ENCODE results near the gene HNRNPL.
A peak's percentile ranks its signal among the peaks of the same experiment; 100 is the strongest.
"Not testable (repeated sequence)": the region's sequence is repeated elsewhere in the genome, so short reads cannot be mapped to it uniquely, and the experiment has no call there.

HNRNPL gene

DNA sequence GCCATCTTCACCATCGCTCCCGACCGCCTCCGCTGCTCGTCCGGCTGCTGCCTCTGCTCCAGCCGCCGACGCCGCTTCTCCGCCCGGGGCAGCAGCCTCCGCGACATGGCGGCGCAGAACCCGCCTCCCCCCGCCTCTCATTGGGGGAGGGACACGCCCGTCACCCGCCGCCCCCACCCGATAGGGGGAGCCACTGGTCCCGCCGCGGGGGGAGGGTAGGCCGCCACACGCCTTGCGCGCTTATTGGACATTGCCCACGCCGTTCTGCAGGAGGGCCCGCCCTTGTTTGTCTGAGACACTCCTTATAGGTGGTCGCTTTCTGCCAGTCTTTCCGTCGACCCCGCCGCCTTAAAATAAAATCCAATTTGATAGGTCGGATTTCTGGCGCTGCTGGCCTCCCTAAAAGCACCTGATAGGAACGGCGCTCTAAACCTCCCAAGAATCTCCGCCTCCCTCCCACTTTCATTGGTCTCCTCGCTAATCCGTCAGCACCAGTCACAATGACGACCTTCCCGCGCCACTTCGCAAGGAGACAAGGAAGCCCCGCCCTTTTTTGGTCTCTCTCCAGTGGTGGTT lies at the start of gene HNRNPL:
Gene HNRNPL, minus strand, starts transcription at position 127 of the 576 bp plus-strand sequence. Its CDS starts 20 bp downstream, at position 107.
- DNase-seq, result peak; percentile 99

DNA sequence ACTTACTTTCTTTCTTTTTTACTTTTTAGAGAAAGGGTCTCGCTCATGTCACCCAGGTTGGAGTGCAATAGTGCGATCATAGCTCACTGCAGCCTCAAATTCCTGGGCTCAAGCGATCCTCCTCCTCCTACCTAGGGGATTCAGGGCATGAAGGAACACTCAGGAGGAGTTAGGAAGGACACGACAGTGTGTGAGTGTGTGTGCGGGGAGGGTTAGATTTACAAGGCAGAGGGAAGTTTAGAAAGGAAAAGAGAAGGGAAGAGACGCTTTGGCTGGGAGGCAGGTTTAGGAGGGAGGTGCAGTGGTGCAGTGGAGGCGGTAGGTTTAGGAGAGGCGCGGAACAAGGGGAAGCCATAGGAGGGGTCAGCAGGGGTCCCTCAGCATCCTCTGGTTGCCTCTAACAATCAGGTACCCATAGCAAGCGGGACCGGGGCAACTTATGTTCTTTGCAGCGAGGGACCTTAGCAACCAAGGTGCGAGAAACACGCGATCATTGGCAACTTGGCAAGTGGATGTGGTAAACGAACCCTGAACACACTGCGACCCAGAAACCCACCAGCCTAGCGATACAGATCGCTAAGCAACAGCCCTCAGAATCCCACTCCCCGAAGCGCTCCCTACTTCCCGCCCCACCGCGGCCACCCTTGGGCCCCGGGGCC lies 49.1 kb upstream of the HNRNPL start:
- DNase-seq, result no peak

DNA sequence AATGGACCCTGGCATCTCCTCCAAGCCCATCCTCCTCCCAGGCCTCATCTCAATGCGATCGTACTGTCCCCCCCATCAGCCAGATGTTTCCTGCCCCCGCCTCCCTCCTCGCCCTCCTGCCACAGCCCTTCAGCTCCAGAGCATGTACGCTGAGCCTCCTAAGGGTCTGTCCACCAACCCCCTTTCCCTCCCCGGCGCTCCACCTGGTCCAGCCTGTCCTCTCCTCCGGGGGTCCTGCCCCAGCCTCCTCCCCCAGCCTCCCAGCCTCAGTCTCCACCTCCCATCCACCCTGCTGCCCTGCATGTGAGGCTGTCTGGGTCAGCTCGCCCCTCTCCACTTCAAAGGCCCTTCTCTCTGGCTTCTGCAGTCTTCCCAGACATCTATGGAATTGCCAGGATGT lies 45.2 kb upstream of the HNRNPL start:
- DNase-seq, result no peak

DNA sequence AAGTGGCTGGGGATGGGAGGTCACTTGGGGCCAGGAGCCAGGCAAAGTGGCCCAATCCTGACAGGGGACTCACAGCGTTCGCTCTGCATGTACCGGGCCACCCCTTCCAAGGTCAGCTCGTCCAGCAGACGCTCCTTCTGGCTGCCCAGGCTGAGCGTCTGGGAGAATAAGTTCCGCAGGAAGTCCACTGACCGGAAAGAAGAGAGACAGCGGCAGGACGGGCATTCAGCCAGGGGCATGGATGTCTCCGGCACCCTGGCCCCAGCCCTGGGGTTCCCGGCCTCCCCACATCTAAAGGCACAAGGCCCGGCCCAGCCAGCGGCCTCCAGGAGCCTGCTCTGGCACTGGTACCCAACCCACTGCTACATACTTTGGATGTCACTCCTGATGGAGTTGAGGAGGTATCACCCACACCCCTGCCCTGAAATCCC lies 43.6 kb upstream of the HNRNPL start:
- DNase-seq, result no peak

DNA sequence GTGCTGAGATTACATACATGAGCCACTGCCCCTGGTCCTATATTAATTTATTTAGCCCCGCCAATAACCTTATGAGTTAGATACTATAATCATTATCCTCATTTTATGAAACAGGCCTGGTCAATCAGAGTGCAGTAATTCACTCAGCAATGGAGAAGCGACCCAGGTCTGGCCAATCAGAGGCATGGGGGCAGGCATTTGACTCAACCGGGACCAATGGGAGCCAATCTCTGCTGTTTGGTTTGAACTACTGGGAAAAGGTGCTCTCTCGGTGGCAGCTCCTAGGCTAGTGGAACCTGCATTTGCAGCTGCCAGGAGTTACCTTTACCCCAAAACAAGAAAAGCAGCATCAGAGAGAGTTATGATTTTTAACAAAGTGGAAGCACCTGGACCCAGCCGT lies 43.1 kb upstream of the HNRNPL start:
- no peak for DNase-seq

DNA sequence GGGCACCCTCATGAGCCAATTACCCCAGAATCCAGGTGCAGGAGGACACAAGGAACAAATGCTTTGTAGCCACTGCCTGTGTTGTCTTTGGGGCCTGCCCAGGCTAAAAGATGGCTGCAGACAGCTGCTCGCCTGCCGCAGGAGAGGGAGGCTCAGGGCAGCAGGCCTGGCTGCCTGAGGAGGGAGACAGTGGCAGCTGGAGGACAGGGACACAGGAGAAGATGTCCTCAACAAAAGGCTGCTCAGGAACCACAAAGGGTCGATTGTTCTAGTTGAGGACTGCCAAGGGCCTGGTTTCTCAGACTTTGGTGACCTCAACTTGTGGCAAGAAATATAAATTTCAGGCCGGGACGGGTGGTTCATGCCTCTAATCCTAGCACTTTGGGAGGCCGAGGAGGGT lies 42.0 kb upstream of the HNRNPL start:
- no peak for DNase-seq

DNA sequence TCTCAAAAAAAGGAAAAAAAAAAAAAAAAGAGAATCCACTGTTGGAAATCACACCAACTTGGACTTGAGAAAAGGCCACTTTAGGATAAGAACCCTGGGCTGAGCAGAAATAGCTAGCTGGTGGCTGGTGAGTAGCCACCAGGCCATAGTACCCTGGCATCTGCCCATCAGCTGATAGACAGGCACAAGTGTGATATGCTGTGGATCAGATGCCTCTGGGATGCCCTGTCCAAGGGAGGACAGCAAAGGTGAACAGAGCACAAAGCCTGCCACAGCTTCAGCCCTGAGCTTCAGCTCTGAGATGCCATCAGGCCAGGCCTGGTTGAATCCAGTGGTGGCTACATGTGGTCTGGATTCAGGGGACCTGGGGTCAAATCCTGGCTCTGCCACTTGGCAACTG lies 40.9 kb upstream of the HNRNPL start:
- DNase-seq, result no peak

DNA sequence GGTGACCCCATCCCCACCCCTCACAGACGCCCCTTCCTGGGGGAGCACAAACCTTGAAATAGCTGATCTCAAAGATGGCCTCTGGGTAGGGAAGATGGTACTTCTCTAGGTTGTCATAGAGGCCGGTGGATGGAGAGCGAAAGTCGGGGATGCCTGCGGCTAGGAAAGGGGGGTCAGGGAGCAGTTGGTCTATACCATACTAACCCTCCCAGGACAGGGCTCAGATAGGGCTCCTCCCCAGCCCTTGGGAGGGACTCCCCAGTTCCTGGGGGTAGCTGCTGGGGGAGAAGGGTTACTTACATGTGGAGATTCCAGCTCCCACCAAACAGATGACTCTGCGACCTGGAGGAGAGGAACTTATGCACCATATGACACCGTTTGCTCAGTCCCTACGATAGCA lies 40.0 kb upstream of the HNRNPL start:
- DNase-seq, result no peak

DNA sequence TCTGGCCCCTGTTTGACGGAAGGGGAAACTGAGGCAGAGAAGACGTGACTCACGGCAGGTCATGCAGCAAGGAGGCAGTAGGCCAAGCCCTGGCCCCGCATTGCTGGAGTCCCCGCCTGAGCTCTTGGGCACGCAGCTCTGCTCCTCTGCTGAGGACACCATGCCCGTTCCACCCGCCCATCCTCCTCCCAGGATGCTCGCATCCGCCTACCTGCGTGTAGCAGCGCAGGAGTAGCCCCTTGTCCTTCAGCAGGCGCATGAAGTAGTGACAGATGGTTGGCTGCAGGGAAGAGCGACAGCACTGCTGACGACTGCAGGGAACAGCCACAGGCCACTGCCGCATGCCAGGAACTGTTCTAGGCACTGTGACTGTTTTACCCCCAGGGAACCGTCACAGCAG lies 39.1 kb upstream of the HNRNPL start:
- DNase-seq, result no peak

DNA sequence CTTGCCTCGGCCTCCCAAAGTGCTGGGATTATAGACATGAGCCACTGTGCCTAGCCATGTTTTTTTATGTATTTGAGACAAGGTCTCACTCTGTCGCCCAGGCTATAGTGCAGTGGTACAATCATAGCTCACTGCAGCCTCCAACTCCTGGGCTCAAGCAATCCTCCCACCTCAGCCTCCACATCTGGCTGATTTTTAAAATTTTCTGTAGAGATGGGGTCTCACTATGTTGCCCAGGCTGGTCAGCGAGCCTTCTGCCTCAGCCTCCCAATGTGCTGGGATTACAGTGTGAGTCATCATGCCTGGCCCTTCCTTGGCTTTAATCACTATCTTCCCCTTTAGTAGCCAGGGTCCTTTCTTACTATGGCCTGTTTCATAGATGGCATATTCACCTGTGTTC lies 34.9 kb upstream of the HNRNPL start:
- DNase-seq, result not testable (repeated sequence)

DNA sequence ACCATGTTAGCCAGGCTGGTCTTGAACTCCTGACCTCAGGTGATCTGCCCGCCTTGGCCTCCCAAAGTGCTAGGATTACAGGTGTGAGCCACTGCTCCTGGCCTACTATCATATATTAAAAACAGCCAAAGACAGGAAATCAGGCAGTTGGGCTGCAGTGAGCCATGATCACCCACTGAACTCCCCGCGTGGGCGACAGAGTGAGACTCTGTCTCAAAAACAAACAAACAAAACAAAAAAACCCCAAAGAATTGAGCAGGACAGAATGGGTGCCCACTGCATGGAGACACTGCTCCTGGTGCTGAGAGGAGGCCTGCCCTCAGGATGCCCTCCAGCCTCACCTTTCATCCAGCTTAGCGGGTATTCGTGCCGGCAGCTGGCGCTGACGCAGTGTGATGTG lies 33.5 kb upstream of the HNRNPL start:
- DNase-seq, result no peak

DNA sequence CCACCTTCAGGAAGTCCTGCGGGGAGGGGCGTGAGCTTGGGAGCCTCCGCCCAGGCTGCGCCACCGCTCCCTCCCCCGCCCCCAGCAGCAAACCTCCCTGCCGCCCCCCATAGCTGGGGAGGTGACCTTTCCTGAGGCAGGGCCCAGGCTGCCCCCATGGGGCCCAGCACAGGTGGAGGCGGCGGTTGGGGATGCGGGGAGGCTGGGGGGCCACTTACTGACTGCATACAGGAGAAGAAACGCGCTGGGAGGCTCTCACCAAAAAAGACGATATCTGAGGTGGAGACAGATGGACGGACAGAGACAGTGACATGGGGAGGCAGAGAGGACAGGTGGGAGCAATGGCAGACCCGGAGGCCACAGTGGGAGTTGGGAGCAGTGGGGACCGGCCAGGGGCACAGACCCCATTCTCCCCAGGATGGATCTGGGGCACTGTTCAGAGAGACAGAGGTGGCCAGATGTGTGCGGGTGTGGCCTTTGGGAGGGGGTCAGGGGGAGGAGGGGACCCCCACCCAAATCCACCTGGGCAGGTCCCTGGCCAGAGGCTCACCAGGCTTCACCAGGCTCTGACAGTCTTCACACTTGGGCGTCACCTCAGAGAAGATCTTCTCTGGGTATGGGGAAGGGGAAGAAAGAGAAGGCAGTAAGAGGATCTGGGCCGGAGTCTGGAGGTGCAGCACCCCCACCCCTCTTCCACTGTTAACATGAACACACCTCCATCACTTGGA lies 31.3 kb upstream of the HNRNPL start:
- DNase-seq, result no peak

DNA sequence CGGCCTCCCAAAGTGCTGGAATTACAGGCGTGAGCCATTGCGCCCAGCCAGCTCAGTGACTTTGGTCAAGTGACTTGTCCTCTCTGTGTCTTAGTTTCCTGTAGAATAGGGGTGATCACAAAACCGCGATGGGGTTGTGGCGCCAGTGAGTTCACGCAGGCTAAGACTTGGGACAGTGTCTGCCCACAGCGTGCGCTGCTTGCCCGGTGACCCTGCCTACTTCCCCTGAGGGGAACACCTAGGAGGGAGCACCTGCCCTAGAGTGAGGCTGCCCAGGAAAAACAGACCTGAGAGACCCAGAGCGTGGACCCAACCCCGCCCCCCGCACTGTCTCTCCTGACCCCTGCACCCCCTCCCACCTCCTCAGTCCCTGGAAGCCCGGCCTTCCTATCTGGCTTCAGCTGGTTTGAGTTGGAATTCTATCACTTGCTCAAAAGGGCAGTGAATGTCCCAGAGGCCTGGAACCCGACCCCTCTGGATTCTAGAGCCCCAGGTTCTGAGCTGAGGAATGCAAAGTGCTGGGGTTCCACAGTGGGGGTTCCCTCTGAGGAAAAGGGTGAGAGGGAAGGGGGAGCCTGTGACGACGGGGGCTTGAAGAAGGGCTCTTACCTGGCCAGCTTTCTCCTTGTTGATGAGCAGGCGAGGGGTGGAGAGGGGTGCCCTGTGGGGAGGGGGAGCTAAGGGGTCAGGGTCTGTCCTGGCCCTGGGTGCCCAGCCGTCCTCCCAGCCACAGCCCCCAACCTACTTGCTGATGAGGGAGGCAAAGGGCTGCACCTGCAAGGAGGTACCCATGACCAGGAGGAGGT lies 30.5 kb upstream of the HNRNPL start:
- DNase-seq, result no peak

DNA sequence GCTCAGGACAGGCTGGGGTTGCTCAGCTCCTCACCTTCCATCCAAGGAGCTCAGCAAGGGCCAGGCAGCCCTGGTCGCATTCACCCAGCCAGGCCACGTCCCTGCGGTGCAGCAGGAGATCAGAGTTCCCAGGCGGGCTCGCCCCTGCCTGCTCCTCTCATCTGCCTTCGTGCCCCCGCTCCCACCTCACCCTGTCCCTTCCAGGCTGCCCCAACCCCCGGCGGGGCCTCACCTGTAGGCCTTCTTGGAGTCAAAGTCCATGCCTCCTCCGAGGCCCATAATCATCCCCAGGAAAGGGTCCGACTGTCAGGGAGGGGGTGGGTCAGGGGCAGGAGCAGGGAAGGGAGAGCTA lies 29.6 kb upstream of the HNRNPL start:
- DNase-seq, result no peak

DNA sequence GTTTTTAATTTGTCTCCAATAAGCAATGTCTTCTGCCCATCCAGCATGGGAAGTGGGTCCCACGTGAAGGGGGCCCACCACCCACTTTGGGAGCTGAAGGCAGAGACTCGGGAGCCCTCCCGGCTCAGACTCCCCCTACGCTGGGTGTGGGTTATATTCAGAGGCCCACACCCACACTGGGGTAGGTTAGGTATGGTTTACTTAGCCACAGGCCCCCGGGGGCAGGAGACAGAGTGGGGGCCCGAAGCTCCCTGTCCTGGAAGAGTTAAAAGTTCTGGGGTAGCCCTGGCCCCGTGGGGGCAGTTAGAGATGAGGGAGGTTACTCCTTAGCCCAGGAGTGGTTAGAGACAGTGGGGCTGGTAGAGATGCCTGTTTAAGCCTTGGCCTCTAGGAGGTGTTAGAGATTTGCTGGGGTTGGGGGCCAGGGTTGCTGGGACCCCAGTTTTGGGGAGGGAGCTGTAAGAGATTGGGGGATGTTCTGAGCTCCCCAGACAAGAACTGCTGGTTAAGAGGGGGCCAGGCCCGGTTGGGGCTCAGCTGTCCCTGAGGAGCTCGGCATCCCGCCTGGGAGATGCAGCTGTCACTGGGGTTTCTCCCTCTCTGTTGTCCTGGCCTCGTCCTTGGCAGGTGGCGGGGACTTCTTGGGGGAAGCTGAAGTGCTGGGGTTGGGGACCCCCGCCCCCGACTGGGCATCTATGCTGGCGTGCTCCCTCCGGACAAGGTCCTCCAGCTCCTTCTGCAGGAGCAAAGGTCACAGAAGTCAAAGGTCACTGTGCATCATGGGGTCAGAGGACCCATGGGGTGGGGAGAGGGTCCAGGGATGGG lies 29.0 kb upstream of the HNRNPL start:
- no peak for DNase-seq

DNA sequence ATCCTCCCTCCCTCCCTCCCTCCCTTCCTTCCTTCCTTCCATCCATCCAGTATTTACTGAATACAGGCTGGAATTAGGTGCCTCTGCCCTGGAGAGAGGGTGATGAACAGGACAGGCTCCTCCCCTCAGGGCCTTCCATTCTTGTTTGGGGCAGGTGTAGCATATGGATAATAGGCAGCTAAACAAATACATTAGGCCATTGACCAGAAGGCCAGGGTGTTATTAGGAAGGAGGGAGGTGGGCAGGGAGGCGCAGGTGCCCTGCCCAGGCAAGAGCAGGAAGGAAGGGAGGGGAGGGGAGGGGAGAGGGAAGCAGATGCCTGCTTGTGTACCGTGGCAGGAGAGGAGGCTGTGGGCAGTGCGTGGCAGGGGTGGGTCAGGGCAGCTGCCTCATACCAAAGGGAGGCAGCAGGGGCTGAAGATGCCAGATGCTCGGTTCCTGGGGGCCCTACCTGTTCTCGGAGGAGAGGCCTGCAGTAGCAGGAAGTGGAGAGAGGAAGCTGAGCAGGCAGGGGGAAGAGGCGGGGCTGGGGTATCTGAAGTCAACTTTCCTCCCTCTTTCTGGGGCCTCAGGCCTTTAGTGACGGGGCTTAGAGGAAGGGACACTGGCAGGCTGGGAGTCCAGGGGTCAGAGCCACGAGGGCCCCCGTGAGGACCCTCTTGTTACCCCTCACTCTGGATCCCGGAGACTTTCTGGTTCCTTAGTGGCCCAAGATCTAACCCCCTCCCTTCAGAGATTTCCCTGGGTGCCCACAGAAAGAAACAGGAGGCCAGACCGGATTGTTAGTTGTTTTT lies 28.2 kb upstream of the HNRNPL start, which contains the start of gene RINL:
Gene RINL, minus strand, starts transcription at position 495 of the 794 bp plus-strand sequence. CDS start 1,533 bp downstream, outside the sequence.
- DNase-seq, result peak; percentile 62

DNA sequence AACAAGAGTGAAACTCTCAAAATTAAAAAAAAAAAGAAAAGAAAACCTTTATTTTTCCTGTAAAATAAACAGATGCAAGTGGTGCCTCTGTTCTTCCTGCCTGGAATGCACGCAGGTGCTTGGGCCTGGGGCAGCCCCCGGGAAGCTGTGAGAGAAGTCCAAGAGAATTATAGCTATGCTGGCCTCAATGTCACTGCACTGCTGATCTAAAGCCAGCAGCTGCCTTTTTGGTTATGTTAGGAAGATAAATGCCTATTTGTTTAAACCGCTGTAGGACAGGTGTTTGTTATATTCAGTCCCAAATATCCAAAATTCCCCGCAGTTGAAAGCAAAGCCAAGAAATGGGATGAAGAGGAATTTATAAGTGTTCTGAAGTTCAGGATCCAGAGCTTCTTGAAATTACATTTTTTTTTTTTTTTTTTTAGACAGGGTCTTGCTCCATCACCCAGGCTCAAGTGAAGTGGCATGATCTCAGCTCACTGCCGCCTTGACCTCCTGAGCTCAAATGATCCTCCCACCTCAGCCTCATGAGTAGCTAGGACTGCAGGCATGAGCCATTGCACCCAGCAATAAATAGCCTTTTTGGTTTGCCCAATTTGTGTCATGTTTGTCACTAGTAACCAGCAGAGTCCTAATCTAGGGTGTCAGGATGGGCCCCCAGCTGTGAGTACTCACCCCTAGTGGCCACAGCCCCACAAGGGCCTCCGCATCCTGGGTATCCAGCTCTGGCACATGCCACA lies 26.0 kb upstream of the HNRNPL start:
- DNase-seq, result no peak

DNA sequence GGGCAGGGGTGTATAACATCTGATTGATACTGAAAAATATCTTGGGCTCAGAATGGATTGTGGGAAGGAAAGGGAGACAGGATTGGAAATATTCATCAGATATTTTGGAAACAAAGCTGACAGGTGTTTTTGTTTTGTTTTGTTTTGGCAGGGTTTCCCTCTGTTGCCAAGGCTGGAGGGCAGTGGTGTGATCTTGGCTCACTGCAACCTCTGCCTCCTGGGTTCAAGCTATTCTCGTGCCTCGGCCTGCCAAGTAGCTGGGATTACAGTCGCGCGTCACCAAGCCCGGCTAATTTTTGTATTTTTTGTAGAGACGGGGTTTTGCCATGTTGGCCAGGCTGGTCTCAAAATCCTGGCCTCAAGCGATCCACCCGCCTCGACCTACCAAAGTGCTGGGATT lies 23.6 kb upstream of the HNRNPL start:
- DNase-seq, result not testable (repeated sequence)

DNA sequence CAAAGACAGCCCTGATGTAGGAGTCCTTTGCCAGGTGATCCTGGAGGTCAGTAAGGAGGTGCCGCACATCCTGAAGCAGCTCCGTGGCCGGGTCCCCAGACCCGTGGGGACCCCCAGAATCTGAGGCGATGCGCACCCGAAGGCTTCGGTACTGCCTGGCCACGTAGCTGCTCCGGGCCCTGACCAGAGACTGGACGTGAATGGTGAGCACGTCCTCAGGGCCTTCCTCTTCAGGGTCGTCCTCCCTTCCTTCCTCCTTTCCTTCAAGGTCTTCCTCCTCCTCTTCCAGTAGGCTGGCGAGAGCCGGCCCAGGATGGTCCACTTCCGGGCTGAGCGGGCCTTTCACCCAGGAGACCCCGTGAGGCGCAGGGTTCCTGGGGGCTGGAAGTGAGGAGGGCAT lies 20.8 kb upstream of the HNRNPL start:
- DNase-seq, result no peak

DNA sequence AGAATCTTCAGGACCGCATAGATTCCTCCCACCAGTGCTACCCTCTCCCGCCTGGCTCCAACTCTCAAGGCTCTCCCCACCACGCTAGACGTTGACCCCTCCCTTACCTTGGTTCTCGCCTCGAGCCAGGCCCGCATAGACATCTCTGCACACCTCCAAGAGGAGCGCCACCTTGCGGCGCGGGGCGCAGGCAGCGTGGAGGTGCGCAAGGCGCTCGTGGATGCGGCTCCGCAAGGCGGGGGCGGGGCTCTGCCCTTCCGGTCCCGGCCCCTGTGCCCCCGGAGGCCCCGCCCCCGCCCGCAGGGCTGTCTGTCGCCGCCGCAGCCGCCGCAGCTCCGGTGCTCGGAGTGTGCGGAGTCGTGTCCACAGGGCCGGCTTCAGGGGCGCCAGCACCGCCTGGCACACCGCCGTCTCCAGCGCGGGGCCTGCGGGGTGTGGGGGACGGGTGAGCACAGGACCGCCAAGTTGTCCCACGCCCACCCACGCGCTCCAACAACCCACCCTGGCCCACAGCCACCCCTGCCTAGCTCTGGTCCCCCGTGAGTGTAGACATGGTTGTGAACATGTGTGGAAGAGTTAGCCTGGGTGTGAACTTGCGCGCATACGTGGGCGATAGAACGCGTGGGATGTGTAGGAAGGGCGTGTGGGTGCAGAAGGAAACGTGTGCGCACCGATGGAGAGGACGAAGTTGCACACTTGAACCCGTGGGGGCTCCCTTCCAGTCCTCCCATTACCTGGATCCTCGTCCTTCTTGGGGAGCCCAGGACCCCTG lies 20.2 kb upstream of the HNRNPL start:
- DNase-seq, result peak; percentile 94

All from activated CD4-positive, alpha-beta T cell treated with anti-CD3 and anti-CD28 coated beads, Interleukin-2, amount 50 U/mL, for 1 hour (primary cell).